Activated CD4-positive, alpha-beta T cell treated with anti-CD3 and anti-CD28 coated beads, Interleukin-2, amount 50 U/mL, for 16 hours (primary cell): ENCODE results near the gene TRIM33.

Source experiments
- DNase-seq: peaks from one replicate; pipeline ENCODE4 v3.0.0-alpha.2; 2020

Gene TRIM33

GRCh38 chr1:114346480-114347029 lies 164.4 kb downstream of the TRIM33 start:
- DNase-seq, result peak; percentile 96

GRCh38 chr1:114345930-114346479 lies 165.0 kb downstream of the TRIM33 start:
- no peak for DNase-seq

- no peak for DNase-seq
These were observed 166.3 kb downstream of the TRIM33 start for GRCh38 chr1:114344656-114345055.
